Ramos (cell line): ENCODE measurements around the gene MCM3AP.
"Not testable (repeated sequence)": the region's sequence is repeated elsewhere in the genome, so short reads cannot be mapped to it uniquely, and the experiment has no call there.

ENCODE experiments used
- in situ Hi-C: fragments of 300-500 bp; cut with MboI; formaldehyde crosslinking; loops from one replicate; pipeline ENCODE4 v1.14.3; 2022; ENCODE audit warnings: low sequenced_read_pairs; ENCODE audit not compliant: unreplicated experiment

MCM3AP gene

DNA sequence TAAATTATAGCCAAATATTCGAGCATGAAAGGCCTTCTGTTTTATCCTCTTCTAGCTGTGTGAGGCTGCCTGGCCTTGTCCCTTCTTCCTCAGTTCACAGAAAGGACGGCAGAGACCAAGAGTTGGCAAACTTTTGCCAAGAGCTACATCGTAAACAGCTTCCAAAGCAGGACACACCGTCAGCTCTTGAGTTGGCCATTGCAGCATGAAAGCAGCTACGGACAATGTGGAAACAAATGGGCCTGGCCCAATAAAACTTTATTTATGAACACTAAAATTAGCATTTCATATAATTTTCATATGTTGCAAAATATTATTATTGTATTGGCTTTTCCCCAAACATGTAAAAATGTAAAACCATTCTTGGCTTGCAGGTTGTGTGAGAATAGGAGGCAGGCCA is 27.5 kb upstream of the MCM3AP start:
- in situ Hi-C loops: no loop called here

DNA sequence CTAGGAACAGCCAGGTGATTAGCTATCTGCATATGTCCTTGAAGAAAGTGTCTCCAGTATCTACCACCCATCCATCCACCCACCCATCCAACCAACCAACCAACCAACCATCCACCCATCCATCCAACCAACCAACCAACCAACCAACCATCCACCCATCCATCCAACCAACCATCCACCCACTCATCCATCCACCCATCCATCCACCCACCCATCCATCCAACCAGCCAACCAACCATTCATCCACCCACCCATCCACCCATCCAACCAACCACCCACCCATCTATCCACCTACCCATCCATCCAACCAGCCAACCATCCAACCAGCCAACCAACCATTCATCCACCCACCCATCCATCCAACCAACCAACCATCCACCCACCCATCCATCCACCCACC is 26.2 kb upstream of the MCM3AP start:
- in situ Hi-C loops: no loop called here

GRCh38 chr21:46310260-46310659 is 24.8 kb upstream of the MCM3AP start:
- in situ Hi-C loops: not testable (repeated sequence)

DNA sequence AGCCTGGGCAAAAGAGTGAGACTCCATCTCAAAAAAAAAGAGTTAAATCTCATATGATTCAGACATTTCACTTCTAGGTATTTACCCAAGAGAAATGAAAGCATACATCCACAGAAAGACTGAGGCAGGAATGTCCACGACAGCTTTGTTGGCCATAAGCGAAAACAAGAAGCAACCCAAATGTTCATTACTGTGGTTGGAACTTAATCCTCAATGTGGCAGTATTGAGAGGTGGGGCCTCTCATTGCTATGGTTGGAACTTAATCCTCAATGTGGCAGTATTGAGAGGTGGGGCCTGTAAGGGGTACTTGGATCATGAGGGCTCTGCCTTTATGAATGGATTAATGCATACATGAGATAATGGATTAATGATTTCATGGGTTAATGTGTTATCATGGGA is 23.0 kb upstream of the MCM3AP start:
- in situ Hi-C loops: no loop called here

DNA sequence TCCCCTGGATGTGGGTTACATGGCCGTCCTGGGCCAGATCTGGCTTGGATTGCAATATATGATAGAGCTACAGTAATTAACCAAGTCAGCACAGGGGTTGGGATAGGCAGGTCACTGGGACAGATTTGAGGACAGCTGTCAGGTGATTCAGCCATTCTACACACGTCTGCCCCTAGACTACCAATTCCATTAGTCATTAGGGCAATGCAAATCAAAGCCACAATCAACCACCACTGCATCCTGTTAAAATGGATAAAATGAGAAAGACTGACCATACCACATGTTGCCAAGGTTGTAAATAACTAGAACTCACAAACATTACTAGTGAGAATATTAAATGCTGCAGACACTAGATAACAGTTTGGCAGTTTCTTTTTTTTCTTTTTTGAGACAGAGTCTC is 22.2 kb upstream of the MCM3AP start:
- in situ Hi-C loops: no loop called here

DNA sequence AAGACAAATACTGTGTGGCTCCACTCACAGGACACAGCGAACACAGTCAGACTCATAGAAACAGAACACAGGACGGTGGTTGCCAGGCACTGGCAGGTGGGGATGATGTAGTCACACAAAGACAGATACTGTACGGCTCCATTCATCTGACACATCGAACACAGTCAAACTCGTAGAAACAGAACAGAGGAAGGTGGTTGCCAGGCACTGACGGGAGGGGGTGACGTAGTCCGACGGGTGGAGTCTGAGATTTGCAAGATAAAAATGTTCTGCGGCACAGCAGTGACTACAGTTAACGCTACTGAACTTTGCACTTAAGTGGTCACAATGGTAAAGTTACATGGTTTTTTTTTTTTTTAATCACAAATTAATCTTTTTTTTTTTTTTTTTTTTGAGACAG is 19.5 kb upstream of the MCM3AP start:
- in situ Hi-C loops: no loop called here

DNA sequence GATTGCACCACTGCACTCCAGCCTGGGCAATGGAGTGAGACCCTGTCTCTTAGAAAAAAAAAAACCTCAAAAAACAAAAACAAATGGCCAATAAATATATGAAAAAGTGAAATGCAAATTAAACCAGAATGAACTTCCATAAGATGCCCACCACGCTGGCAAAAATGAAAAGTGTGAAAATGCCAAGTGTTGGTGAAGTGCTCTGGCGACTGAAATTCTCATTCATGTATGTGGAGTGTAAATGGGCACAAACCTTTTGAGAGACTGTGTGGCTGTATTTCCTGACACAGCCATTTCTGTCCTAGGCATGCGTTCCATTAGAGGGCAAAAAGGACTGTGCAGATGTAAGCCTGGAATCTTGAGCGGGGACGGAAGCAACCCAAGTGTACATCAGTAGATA is 19.0 kb upstream of the MCM3AP start:
- in situ Hi-C loops: no loop called here

GRCh38 chr21:46301759-46302158 is 16.3 kb upstream of the MCM3AP start:
- in situ Hi-C loops: no loop called here

DNA sequence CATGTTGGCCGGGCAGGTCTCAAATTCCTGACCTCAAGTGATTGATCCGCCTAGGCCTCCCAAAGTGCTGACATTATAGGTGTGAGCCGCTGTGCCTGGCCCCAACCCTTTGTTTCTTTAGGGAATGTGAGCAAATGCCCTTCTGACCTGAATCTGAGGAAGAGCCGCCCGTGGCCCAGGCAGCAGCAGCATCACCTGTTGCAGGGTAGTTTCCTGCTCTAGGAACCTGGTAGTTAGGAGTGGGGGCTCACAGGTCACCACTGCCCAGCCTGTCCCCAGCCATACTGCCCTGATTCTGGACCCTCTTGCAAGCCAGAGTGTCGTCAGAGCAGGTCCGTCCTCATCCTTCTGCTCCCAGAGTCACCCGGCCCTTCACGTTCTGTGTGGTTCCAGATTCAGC is 13.8 kb upstream of the MCM3AP start:
- in situ Hi-C loops: no loop called here

GRCh38 chr21:46297338-46298271 is 12.2 kb upstream of the MCM3AP start:
- in situ Hi-C loops: no loop called here

DNA sequence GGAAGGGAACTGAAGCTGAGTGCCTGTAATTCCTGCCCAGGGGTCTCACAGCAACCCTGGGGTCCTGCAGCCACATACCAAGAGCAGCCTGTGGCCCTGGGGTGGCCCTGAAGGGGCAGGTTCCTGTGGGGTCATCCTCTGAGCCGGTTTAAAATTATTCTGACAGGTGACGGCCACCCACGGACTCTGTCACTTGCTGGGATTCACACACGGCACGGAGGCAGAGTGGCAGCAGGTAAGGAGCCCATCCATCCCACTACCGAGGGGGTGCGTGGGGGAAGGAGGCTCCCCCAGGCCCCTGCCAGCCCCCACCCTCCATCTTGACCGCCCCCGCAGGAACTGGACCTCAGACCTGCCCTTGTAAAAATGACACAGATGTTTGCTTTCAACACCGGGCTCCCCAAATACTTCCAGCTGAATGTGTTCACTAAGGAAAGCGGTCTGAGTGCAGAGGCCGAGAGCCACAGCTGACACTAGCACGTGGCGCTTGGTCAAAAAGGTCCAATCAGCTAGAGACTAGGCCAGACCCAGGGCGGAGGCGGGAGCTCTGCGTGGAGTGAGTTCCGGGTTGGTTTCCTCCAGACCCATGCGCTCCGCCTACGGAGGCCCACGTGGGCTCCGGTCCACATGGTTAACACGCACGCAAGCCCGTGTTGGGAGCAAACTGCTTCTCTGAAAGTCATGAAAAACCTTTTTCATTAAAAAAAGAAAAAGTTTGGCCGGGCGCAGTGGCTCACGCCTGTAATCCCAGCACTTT is 10.8 kb upstream of the MCM3AP start:
- in situ Hi-C loops: no loop called here

- in situ Hi-C loops: no loop called here
Measured at GRCh38 chr21:46295177-46295770, 9.9 kb upstream of the MCM3AP start.

DNA sequence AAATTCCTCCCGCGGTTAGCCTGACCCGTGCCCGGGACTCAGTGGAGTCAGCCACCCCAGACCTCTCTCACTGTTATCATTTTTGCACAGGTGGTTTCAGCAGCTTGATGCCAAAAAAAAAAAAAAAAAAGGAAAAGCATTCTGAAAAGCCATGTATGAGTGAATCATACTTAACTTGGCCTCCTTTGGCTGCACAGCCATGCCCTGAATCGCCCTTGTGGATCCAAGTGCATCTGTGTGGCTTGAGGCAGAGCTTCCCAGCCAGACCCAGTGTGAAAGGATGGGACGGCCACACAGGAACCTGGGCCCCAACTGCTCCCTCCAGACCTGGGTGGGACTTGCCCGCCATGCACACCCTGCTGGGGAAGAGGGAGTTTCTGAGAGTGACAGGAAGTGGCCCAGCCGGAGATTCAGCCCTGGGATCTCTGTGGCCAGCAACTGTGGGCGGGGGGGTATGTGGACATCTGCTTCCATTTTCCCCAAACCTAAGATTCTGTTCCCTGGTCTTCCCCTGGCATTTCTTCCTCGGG is 9.3 kb upstream of the MCM3AP start:
- in situ Hi-C loops: no loop called here

- in situ Hi-C loops: no loop called here
Measured at GRCh38 chr21:46291561-46291960, 6.2 kb upstream of the MCM3AP start.

DNA sequence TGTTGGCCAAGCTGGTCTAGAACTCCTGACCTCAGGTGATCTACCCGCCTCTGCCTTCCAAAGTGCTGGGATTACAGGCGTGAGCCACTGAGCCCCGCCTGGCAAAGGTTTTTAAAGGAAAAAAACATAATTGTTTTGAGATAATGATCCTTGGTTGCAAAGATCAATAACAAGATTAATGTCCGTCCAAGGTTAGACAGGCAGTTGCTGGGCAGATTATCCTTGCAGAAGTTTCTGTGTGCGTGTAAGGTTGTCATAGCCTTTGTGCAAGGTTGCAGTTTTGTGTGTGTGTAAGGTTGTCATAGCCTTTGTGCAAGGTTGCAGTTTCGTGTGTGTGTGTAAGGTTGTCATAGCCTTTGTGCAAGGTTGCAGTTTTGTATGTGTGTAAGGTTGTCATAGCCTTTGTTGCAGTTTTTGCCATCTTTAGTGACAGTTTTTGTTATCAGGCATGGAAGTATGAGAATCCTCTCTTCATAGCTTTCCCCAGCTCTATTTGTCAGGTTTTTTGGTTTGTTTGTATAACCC is 4.3 kb upstream of the MCM3AP start:
- in situ Hi-C loops: no loop called here

DNA sequence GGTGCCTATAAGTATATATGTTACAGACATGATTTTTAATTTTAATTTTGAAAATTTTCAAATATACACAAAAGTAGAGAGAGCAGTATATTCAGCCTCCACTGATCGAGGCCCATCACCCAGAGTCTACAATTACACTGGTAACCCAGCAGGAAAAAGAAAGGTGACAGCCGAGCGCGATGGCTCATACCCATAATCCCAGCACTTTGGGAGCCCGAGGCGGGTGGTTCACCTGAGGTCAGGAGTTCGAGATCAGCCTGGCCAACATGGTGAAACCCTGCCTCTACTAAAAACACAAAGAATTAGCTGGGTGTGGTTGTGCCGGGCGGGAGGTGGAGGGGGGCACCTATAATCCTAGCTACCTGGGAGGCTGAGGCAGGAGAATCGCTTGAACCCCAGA is 2.1 kb upstream of the MCM3AP start:
- in situ Hi-C loops: no loop called here

DNA sequence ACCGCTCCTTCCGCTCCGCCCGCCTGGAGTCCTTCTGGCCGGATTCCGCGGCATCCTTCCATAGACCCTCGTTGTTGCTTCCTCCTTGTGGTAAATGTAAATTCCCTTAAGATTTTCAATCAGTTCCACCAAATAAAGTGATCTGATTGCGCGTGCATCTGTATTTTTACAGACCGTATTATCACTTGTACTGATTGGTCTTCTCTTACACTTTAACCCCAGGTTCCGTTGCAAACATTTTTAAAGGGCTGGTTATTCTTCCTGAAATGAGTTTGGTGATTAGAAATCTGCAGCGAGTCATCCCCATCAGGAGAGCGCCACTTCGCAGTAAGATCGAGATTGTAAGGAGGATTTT is 1.2 kb upstream of the MCM3AP start:
- in situ Hi-C loops: no loop called here

GRCh38 chr21:46285761-46286647 is 593 bp upstream of the MCM3AP start, which contains the start of gene YBEY:
Gene YBEY, plus strand, starts transcription at chr21:46286342. Its CDS starts 572 bp downstream, at chr21:46286914.
- in situ Hi-C loops: no loop called here

DNA sequence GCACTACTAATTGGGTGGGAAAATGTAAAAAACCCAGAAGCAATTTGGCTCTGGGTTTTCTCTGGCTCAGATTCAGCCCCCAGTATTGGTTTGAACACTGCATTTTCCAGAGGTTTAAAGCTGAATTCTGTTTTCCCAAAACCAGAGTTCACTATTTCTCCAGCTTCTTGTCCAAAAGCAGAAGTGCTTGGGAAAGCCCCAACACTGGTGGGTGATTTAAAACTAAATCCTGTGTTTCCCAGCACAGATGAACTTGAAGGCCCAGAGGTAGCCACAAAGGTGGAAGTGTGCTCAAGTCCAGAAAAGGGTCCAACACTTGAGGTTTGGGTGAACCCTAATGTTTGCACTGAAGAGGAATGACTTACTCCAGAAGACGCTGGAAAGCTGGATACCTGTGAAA is 678 bp downstream of the MCM3AP start:
- in situ Hi-C loops: no loop called here
